Liver (tissue), 3 donors: ENCODE results near the gene GFRA1.

ENCODE experiments used
- CTCF ChIP-seq: fragments of 150-350 bp; IDR thresholded peaks from 2 replicates; pipeline ENCODE4 v1.5.1; 2017; ENCODE audit warnings: improper control_type of control experiment, low read depth, low read length; ENCODE audit not compliant: missing input control
- RXRA ChIP-seq, 2 donors: IDR thresholded peaks; 2 replicates each; pipeline ENCODE4 v1.6.1; 2017 to 2018; ENCODE audit warnings: antibody characterized with exemption in 2 of 2, mild to moderate bottlenecking in 1 of 2
- YY1 ChIP-seq: IDR thresholded peaks from 2 replicates; pipeline ENCODE4 v1.6.1; 2016; ENCODE audit warnings: antibody characterized with exemption, mild to moderate bottlenecking
- TF ChIP-seq, protein P1 (sequence below): IDR thresholded peaks from 2 replicates; pipeline ENCODE4 v1.6.1; 2016; ENCODE audit warnings: antibody characterized with exemption
- donor health status: healthy.
- donor health status: healthy.

- TF ChIP-seq CTCF: no peak
- TF ChIP-seq YY1: no peak
- TF ChIP-seq, protein P1, sequence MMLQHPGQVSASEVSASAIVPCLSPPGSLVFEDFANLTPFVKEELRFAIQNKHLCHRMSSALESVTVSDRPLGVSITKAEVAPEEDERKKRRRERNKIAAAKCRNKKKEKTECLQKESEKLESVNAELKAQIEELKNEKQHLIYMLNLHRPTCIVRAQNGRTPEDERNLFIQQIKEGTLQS: no peak
- TF ChIP-seq RXRA (IDR thresholded peaks at IDR 0.05): no peak
Measured at GRCh38 chr10:116007256-116007891, 265.6 kb downstream of the GFRA1 start.
